HG02798 (cell line): ENCODE measurements around the gene GPR143.
"Not testable (repeated sequence)": the region's sequence is repeated elsewhere in the genome, so short reads cannot be mapped to it uniquely, and the experiment has no call there.

Source experiments
- ATAC-seq: cut with Tn5 transposase; IDR thresholded peaks from one replicate; pipeline ENCODE4 v1.9.1; 2021; ENCODE audit warnings: mild to moderate bottlenecking; ENCODE audit not compliant: unreplicated experiment, poor library complexity

GPR143 gene

DNA sequence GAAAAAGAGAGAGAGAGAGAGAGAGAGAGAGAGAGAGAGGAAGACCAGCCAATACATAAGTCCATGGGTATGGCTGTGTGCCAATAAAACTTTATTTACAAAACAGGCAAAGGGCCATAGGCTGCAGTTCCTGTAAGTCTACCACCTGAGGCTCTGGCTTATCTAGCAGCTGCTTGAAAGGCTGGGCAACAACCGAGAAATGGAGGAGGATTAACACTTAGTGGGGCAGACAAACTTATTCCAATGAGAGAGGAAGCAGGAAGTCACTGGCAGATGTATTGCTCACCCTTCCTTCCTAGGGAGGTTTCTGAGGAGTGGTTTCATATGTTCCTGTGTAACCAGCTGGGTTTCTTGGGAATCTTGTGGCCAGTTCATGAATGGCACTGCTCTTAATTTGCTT, 4.7 kb upstream of the GPR143 start:
- no peak for ATAC-seq

DNA sequence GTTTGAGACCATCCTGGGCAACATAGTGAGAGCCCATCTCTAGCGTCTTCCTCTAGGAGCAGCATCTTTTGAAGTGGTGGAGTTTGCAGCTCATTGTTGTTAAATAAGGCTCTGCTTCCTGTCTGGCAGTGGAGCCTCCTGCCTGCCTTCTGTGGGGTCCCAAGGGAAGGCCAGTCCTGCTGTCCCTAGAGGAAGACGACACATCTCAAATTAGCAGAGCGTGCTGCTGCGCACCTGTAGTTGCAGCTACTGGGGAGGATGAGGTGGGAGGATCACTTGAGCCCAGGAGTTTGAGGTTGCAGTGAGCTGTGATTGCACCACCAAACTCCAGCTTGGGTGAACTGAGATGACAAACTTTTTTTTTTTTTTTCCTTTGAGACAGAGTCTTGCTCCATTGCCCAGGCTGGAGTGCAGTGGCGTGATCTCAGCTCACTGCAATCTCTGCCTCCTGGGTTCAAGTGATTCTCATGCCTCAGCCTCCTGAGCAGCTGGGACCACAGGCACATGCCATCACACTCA, 2.7 kb upstream of the GPR143 start:
- not testable (repeated sequence) for ATAC-seq

GRCh38 chrX:9767375-9767774, 1.7 kb upstream of the GPR143 start:
- no peak for ATAC-seq

DNA sequence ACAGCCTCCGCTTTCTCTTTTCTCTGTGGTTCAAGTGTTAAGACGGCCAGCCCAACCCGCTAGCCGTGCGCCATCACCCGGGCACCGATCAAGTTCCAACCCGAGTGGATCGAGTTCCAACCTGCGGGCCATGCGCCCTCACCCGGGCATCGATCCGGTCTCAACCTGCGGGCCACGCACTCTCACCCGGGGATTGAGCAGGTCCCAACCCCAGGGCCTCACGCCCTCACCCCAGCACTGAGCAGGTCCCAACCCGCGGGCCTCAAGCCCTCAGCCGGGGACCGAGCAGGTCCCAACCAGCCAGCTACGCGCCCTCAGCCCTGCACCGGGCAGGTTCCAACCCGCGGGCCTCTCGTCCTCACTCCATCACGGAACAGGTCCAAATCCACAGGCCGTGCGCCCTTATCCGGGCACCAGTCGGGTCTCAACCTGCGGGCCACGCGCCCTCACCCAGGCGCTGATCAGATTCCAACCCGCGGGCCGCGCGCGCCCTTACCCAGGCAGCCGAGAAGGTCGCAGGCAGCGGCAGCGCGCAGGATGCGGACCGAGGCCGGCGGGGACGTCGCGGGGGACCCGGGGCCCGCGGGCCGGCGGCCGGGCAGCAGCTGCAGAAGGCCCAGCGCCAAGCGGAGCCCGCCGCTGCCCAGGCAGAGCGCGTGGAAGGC, 443 bp downstream of the GPR143 start:
- no peak for ATAC-seq

DNA sequence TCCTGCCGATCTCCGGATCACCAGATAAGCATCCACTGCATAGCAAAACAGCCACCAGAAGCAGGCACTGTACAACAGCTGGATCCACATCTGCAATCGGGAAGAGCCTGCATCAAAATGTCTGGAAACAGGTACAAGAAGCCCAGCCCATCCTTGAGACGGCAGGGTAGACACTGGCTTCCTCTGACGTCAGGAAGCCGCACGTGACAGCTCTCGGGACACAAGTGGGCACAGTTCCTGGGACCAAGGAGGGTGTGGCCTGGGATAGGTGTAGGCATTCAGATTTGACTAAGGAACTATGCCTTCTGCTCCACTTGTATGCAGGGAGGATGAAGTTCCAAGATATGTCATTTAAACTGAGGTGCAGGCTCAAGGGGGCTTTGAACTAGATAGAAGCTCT, 6.3 kb downstream of the GPR143 start:
- no peak for ATAC-seq

- ATAC-seq, result no peak
Measured at GRCh38 chrX:9758021-9758638, 7.5 kb downstream of the GPR143 start.

DNA sequence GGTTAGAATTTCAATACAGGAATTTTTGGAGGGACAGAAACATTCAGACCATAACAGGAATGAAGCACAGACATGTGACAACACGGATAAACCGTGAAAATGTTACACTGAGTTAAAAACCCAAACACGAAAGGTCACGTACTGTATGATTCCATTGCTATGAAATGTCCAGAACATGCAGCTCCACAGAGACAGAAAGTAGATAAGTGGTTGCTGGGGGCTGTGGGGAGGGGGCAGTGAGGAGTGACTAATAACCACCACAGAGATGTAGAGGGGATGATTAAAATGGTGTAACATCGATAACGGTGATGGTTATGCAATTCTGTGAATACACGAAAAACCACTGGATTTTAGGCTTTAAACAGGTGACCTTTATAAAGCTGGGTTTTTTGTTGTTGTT, 8.3 kb downstream of the GPR143 start:
- no peak for ATAC-seq

- no peak for ATAC-seq
Measured at GRCh38 chrX:9749146-9749692, 16.4 kb downstream of the GPR143 start.

DNA sequence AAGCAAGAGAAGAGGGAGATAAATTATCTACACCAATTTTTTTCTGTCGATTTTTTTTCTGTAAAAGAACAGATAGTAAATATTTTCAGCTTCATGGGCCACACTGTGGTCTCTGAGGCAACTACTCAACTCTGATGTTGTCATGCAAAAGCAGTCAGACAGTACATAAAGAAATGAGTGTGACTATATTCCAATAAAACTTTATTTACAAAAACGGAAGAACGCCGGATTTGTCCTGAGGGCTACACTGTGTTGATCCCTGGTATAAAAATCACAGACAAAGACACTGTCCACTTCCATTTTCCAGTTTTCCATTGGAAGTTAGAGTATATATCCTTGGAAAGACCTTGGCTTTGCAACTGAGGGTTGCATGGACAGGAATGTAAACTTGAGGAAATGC, 18.0 kb downstream of the GPR143 start:
- no peak for ATAC-seq

GRCh38 chrX:9746148-9746888, 19.3 kb downstream of the GPR143 start:
- ATAC-seq, result no peak

- ATAC-seq, result no peak
Measured at GRCh38 chrX:9745417-9746115, 20.1 kb downstream of the GPR143 start.

GRCh38 chrX:9739130-9739529, 26.5 kb downstream of the GPR143 start:
- no peak for ATAC-seq

DNA sequence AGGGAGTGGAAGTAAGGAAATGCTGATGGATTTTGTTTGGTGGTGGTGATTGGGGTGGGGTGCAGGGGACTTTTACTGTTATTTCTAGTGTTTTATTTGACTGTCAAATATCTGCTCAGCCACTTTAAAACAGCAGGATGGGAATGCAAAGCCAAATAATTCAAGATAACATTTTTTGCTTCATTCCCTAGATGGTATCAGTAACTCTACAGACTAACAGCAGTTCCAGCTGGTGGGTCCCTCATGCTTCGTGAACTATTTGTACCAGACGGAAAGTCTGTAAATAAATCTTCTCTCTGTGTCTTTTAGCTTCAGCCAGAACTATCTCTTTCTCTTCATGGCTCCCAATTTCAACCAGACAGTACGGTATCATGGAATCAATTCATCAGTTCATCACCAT, 27.5 kb downstream of the GPR143 start:
- ATAC-seq, result no peak

- ATAC-seq, result no peak
Measured at GRCh38 chrX:9737363-9737762, 28.3 kb downstream of the GPR143 start.

DNA sequence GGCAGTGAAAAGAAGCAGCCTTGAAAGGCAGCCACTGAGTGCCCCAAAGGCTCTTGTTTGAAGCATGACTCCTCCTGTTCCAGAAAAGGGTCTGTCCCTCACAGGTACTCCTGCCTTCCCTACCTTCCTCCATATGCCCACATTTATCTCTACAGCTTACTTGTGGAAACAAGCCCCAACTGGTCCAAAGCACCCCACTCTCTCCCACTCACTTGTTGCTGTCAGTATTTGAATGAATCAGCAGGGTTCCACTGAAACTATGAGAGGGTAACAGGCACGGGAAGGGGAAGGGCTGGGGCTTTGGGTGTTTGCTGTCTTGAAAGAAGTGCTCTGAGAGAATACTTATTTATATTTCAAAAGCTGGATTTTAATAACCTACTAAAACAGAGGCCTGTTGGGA, 34.9 kb downstream of the GPR143 start:
- no peak for ATAC-seq

DNA sequence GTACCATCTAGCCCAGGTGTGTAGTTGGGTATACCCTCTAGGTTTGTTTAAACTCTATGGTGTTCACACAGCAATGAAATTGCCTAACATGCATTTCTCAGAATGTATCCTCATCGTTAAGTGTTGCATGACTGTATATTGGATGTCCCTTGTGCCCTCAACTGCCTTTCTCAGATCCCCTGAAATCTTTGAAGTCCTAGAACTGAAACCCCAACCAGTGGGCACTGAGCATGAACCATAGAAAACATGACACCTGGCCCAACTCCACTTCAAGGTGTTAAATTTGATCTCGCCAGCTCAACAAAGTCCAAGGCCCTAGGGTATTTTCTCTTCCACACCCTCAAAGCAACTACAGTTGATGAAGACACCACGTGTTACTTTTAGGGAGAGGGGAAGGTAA, 35.6 kb downstream of the GPR143 start:
- no peak for ATAC-seq

DNA sequence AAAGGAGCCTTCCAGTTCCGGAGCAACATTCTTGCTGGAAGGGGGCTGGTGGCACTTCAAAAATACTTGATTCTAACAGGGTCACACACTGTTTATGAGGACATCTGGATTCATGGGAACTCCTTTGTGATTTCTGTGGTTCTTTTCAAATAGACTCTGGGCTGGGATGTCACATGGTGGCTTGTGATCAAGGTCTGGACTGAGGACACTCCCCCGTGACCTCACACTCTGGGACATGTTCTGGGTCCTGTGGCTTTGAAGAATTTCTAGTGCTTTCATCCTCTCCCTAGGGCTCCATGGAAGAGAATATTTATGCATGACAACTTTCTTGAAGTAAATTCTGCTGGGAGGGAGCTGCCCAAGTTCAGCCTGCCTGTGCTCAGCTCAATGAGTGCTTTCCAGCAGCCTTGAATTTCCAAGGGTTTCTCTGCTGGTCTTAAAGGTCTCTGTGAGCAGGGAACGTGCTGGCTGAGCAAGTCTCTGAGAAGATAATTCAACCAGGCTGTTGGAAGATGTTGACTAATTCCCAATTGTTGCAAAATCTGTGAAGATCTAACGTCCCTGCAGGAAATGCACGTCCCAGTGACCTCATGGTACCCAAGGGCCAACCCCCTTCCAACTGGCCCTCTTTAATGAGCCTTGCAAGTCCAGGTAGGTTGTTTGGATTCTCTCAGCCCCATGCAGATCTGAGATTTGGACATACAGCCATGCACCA, 36.3 kb downstream of the GPR143 start:
- no peak for ATAC-seq

GRCh38 chrX:9728261-9728660, 37.4 kb downstream of the GPR143 start:
- ATAC-seq, result no peak

DNA sequence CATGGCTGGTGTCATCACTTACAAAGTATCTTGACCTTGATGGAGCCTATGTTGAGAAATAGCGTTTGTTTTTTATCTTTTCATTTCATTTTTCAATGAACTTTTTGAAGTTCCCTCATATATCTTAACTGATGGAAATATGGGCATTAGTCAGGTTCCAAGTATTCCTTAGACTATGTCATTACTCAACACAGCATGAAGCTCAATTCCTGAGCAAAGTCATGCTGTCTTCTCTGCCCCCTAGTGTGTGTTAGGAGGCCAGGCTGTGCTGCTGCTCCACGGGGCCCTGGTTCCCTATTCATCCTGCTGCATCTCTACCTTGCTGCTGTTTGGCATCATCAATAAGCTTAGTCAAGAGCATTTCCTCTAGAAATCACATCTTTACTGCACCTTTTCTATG, 40.9 kb downstream of the GPR143 start:
- no peak for ATAC-seq

GRCh38 chrX:9717376-9717775, 48.3 kb downstream of the GPR143 start:
- no peak for ATAC-seq
